Right lobe of liver (tissue), 6 donors: Measurements from ENCODE around the gene THADA. TPM values are rescaled to one million over a fixed set of nuclear protein-coding genes. Genes with fewer than 3 reads are reported as not detected.

Source experiments
- ATAC-seq, 4 donors: fragments of 200-7000 bp; cut with Tn5 transposase; one replicate each; pipeline ENCODE4 v1.9.1; 2020; ENCODE audit warnings: mild to moderate bottlenecking in 4 of 4, moderate library complexity in 4 of 4
- DNase-seq, 3 donors: peaks; one replicate each; pipeline ENCODE4 v3.0.0-alpha.2; 2020
- H3K27ac ChIP-seq, 3 donors: fragments of 200-600 bp; one replicate each; pipeline ENCODE4 v1.8.0; 2022
- H3K27me3 ChIP-seq, 2 donors: fragments of 200-600 bp; one replicate each; pipeline ENCODE4 v1.8.0; 2022
- H3K36me3 ChIP-seq, 4 donors: fragments of 200-600 bp; sonication (generic) in 1 of 4; one replicate each; pipeline versions ENCODE4 v1.5.1 to v1.8.0; 2017 to 2022; ENCODE audit warnings: control low read depth in 1 of 4
- H3K4me1 ChIP-seq, 4 donors: fragments of 200-600 bp; sonication (generic) in 1 of 4; one replicate each; pipeline versions ENCODE4 v1.5.1 to v1.8.0; 2017 to 2022; ENCODE audit warnings: control low read depth in 1 of 4
- H3K4me3 ChIP-seq, 3 donors: fragments of 200-600 bp; one replicate each; pipeline ENCODE4 v1.8.0; 2022
- H3K9me3 ChIP-seq, 4 donors: fragments of 200-600 bp; sonication (generic) in 1 of 4; one replicate each; pipeline versions ENCODE4 v1.5.1 to v1.8.0; 2017 to 2022; ENCODE audit warnings: control low read depth in 1 of 4
- POLR2A ChIP-seq: fragments of 450-650 bp; IDR thresholded peaks from one replicate; pipeline ENCODE4 v1.6.1; 2017; ENCODE audit warnings: antibody characterized with exemption, mild to moderate bottlenecking
- WGBS: methylation state at CpG from one replicate; pipeline ENCODE4 v1.1.6; 2018; ENCODE audit warnings: low coverage, low lambda C conversion rate; ENCODE audit not compliant: insufficient coverage; ENCODE audit errors: missing lambda C conversion rate; 5-methylcytosine and 5-hydroxymethylcytosine counted together
- intact Hi-C, 2 donors: fragments of 100-400 bp; cut with DNase I; formaldehyde crosslinking; loops; one replicate each; pipeline versions ENCODE4 v1.11.2 to v1.14.1; 2022
- total RNA-seq, 6 experiments: library from RNA; depleted of rRNA in 2 of 6; stranded (reverse); fragments of >200 nt in 2 of 6; fragmentation: NEBNext Ultra II Directional in 3 of 6; extraction: Animal tissue kit (Norgen Biotek cat#: 25700) in 3 of 6; gene quantifications; one replicate each; pipeline versions ENCODE4 v1.1.0 to v1.2.4, GENCODE V29; 2016 to 2023
- TF ChIP-seq, protein P1 (sequence below), 4 donors: fragments of 200-600 bp in 3 of 4; fragments of 450-650 bp in 1 of 4; IDR thresholded peaks; one replicate each; pipeline versions ENCODE4 v1.5.1 to v1.8.0; 2016 to 2022; ENCODE audit warnings: antibody characterized with exemption in 4 of 4, mild to moderate bottlenecking in 2 of 4
- donor health status: DM: no; HTN: yes; CAD: no.
- donor health status: DM: no; HTN: no; CAD: no.
- donor health status: DM: no; HTN: no; CAD: no.
- donor health status: DM: no; HTN: yes; CAD: no.
- donor health status: DM: no; HTN: yes; CAD: no.

THADA gene
- total RNA-seq, 6 experiments from 2014 or later: 12.2 to 21.6 (median 14.0) TPM

DNA sequence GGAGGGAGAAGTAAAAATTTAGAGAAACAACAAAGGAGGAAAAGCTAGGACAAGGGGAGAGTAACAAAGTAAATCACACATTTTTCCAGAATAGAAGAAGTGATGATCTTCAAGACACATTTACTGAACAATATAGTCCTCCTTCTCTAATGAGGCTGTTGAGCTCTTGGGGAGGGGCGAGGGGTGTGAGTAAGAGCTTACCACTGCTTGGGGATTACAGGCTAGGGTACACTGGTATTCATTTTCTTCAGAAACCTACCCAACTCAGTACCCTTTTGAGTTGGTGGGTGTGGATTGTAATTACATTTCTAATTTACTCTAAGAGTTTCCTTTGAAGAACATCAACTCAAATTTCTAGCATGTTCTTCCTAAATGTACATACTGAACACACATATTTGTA, 211.7 kb downstream of the THADA start:
- TF ChIP-seq, protein P1, sequence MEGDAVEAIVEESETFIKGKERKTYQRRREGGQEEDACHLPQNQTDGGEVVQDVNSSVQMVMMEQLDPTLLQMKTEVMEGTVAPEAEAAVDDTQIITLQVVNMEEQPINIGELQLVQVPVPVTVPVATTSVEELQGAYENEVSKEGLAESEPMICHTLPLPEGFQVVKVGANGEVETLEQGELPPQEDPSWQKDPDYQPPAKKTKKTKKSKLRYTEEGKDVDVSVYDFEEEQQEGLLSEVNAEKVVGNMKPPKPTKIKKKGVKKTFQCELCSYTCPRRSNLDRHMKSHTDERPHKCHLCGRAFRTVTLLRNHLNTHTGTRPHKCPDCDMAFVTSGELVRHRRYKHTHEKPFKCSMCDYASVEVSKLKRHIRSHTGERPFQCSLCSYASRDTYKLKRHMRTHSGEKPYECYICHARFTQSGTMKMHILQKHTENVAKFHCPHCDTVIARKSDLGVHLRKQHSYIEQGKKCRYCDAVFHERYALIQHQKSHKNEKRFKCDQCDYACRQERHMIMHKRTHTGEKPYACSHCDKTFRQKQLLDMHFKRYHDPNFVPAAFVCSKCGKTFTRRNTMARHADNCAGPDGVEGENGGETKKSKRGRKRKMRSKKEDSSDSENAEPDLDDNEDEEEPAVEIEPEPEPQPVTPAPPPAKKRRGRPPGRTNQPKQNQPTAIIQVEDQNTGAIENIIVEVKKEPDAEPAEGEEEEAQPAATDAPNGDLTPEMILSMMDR (IDR thresholded peaks at IDR 0.05): no peak
- TF ChIP-seq POLR2A: no peak
- Histone ChIP-seq H3K9me3 (no peaks in the 10 kb centered on the region), H3K4me3 (no peak overlapping the region), H3K27me3 (no peaks in the 10 kb centered on the region), H3K4me1 (peaks cover 0 to 8% (median 0%) of the 10 kb centered on the region in 4 donors), H3K36me3 (no peaks in the 10 kb centered on the region), H3K27ac (no peak overlapping the region)
- WGBS: 100% methylated on average over 1 of the region's 1 CpG
- intact Hi-C loops: no loop called here
- DNase-seq: no peak
- ATAC-seq: no peak

DNA sequence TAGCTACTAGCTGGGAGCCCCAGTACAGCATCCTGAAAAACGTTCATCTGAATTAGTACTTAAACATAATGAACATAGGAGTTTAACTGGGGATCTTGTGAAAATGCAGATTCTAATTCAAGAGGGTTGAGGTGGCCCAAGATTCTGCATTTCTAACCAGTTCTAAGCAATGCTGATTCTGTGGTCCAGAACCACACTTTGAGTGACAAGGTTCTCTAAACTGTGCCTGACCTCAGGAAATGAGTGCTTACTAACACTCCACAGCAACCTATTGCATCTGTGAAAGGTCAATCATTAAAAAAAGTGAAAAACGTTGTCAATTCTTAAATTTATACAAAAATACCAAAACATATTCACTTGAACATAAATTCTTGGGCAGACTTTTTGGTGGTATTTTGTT, 212.3 kb downstream of the THADA start:
- 53% methylated on average over 2 of the region's 2 CpGs for WGBS
- ATAC-seq: no peak

DNA sequence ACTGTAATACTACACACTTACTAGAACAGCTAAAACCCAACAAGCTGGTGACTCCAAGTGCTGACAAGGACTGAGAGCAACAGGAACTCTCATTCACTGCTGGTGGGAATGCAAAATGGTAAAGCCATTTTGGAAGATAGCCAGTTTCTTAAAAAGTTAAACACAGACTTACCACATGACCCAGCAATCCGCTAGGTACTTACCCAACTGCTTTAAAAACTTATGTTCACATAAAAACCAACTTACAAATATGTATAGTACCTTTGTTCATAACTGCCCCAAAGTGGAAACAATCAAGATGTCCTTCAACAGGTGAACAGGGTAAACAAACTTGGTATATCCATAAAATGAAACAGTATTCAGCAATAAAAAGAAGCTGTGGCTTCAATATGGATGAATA, 216.3 kb downstream of the THADA start:
- no peaks in the 10 kb centered on the region for H3K36me3 ChIP-seq
- peaks cover 0 to 26% (median 11%) of the 10 kb centered on the region in 4 donors for H3K4me1 ChIP-seq
- intact Hi-C loops: no loop called here
- no peak overlapping the region for H3K27ac ChIP-seq
- ATAC-seq (no peak), DNase-seq (no peak)
- WGBS: 100% methylated on average over 1 of the region's 1 CpG
- no peaks in the 10 kb centered on the region for H3K27me3 ChIP-seq
- TF ChIP-seq, protein P1 (IDR thresholded peaks at IDR 0.05): no peak
- no peak for TF ChIP-seq POLR2A
- H3K9me3 ChIP-seq: no peaks in the 10 kb centered on the region
- H3K4me3 ChIP-seq: no peak overlapping the region

More for the DNA sequence above, 212.3 kb downstream of the THADA start:
- Histone ChIP-seq H3K4me3 (no peak overlapping the region), H3K36me3 (no peaks in the 10 kb centered on the region), H3K27ac (no peak overlapping the region), H3K4me1 (peaks cover 0 to 5% (median 0%) of the 10 kb centered on the region in 4 donors), H3K9me3 (no peaks in the 10 kb centered on the region), H3K27me3 (no peaks in the 10 kb centered on the region)
- DNase-seq: no peak
- TF ChIP-seq POLR2A: no peak
- TF ChIP-seq, protein P1 (IDR thresholded peaks at IDR 0.05): no peak
- intact Hi-C loops: no loop called here

DNA sequence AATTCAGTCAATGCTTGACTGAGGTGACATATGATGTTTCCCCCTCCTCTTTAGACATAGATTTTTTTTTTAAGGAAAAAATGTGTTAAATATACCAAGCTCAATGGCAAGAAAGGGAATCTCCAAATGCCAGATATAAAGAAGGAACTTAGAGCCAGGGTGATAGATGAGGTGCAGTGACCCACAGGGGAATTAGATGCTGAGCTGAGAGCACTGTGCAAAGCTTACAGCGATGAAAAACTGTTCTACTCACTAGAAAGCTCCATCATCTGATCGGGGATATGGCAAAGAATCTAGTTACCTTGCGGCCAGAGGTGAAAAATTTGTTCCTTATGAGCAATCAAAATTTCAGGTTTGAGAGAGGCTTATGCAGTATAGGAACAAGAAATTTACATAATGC, 218.5 kb downstream of the THADA start:
- DNase-seq: no peak
- peaks cover 0 to 48% (median 11%) of the 10 kb centered on the region in 4 donors for H3K4me1 ChIP-seq
- 100% methylated on average over 1 of the region's 3 CpGs for WGBS
- no peaks in the 10 kb centered on the region for H3K36me3 ChIP-seq
- no peaks in the 10 kb centered on the region for H3K27me3 ChIP-seq
- H3K27ac ChIP-seq: peak overlapping the region in 1 of 3 donors; percentile 65
- no peak overlapping the region for H3K4me3 ChIP-seq
- intact Hi-C loops: no loop called here
- no peak for ATAC-seq
- TF ChIP-seq, protein P1 (IDR thresholded peaks at IDR 0.05): no peak
- TF ChIP-seq POLR2A: no peak
- no peaks in the 10 kb centered on the region for H3K9me3 ChIP-seq
